Measurements from ENCODE around the gene FHOD1. TPM values are rescaled to one million over a fixed set of nuclear protein-coding genes. Genes with fewer than 3 reads are reported as not detected.

FHOD1 gene
- total and polyA plus RNA-seq, 2 of the 13 experiments (the other 11 are each of a cell fraction or from before 2014, with no cell fraction given), result 20.0 to 20.8 TPM

DNA sequence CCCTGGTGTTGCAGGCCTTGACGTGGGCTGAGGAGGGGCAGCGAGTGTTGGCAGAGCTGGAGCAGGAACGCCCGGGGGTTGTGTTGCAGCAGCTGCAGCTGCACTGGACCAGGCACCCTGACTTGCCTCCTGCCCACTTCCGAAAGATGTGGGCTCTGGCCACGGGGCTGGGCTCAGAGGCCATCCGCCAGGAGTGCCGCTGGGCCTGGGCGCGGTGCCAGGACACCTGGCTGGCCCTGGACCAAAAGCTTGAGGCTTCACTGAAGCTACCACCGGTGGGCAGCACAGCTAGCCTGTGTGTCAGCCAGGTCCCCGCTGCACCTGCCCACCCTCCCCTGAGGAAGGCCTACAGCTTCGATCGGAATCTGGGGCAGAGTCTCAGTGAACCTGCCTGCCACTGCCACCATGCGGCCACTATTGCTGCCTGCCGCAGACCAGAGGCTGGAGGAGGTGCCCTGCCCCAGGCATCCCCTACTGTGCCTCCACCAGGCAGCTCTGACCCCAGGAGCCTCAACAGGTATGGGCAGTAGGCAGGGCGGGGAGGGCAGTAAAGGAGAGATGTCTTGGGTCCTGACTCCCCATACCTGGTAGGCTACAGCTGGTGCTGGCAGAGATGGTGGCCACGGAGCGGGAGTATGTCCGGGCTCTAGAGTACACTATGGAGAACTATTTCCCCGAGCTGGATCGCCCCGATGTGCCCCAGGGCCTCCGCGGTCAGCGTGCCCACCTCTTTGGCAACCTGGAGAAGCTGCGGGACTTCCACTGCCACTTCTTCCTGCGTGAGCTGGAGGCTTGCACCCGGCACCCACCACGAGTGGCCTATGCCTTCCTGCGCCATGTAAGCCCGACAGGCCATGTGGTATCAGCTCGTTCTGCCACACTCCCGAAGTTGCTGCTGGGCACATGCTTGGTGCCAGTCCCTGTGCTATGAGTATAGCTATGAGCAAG is 37.7 kb upstream of the FHOD1 start (continued):
- no peak for TF ChIP-seq ZNF567 (CRISPR knock-in tag; IDR thresholded peaks at IDR 0.05; ENCODE audit: borderline replicate concordance)
- TF ChIP-seq ZNF766 (CRISPR knock-in tag; IDR thresholded peaks at IDR 0.05; ENCODE audit: borderline replicate concordance), result no peak
- TF ChIP-seq, protein P1, sequence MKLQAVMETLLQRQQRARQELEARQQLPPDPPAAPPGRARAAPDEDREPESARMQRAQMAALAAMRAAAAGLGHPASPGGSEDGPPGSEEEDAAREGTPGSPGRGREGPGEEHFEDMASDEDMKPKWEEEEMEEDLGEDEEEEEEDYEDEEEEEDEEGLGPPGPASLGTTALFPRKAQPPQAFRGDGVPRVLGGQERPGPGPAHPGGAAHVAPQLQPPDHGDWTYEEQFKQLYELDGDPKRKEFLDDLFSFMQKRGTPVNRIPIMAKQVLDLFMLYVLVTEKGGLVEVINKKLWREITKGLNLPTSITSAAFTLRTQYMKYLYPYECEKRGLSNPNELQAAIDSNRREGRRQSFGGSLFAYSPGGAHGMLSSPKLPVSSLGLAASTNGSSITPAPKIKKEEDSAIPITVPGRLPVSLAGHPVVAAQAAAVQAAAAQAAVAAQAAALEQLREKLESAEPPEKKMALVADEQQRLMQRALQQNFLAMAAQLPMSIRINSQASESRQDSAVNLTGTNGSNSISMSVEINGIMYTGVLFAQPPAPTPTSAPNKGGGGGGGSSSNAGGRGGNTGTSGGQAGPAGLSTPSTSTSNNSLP (IDR thresholded peaks at IDR 0.05; ENCODE audit: low read depth, low read length), result no peak
- no peak for TF ChIP-seq PAF1 (CRISPR knock-in tag; IDR thresholded peaks at IDR 0.05)
- TF ChIP-seq, protein P2, sequence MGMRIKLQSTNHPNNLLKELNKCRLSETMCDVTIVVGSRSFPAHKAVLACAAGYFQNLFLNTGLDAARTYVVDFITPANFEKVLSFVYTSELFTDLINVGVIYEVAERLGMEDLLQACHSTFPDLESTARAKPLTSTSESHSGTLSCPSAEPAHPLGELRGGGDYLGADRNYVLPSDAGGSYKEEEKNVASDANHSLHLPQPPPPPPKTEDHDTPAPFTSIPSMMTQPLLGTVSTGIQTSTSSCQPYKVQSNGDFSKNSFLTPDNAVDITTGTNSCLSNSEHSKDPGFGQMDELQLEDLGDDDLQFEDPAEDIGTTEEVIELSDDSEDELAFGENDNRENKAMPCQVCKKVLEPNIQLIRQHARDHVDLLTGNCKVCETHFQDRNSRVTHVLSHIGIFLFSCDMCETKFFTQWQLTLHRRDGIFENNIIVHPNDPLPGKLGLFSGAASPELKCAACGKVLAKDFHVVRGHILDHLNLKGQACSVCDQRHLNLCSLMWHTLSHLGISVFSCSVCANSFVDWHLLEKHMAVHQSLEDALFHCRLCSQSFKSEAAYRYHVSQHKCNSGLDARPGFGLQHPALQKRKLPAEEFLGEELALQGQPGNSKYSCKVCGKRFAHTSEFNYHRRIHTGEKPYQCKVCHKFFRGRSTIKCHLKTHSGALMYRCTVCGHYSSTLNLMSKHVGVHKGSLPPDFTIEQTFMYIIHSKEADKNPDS (CRISPR knock-in tag; IDR thresholded peaks at IDR 0.05), result no peak
- TF ChIP-seq ELF3 (CRISPR knock-in tag; IDR thresholded peaks at IDR 0.05), result no peak
- no peak for TF ChIP-seq YEATS2 (CRISPR knock-in tag; IDR thresholded peaks at IDR 0.05; ENCODE audit: borderline replicate concordance)
- no peak for TF ChIP-seq TGIF2 (CRISPR knock-in tag; IDR thresholded peaks at IDR 0.05)
- TF ChIP-seq, protein P3, sequence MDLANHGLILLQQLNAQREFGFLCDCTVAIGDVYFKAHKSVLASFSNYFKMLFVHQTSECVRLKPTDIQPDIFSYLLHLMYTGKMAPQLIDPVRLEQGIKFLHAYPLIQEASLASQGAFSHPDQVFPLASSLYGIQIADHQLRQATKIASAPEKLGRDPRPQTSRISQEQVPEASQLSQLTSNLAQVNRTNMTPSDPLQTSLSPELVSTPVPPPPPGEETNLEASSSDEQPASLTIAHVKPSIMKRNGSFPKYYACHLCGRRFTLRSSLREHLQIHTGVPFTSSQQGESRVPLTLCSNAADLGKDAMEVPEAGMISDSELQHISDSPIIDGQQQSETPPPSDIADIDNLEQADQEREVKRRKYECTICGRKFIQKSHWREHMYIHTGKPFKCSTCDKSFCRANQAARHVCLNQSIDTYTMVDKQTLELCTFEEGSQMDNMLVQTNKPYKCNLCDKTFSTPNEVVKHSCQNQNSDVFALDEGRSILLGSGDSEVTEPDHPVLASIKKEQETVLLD (CRISPR knock-in tag; IDR thresholded peaks at IDR 0.05; ENCODE audit: low read depth), result no peak
- no peak for TF ChIP-seq ZNF234 (CRISPR knock-in tag; conservative IDR thresholded peaks at IDR 0.05)
- no peak for TF ChIP-seq MTF1 (CRISPR knock-in tag; IDR thresholded peaks at IDR 0.05)
- TF ChIP-seq ZNF326 (CRISPR knock-in tag; IDR thresholded peaks at IDR 0.05; ENCODE audit: borderline replicate concordance), result no peak
- TF ChIP-seq ZNF160 (CRISPR knock-in tag; IDR thresholded peaks at IDR 0.05), result no peak
- no peak for TF ChIP-seq SRY (CRISPR knock-in tag; IDR thresholded peaks at IDR 0.05)
- TF ChIP-seq REPIN1 (CRISPR knock-in tag; IDR thresholded peaks at IDR 0.05; ENCODE audit: borderline replicate concordance, low read depth), result peak; percentile 82
- TF ChIP-seq, protein P4, sequence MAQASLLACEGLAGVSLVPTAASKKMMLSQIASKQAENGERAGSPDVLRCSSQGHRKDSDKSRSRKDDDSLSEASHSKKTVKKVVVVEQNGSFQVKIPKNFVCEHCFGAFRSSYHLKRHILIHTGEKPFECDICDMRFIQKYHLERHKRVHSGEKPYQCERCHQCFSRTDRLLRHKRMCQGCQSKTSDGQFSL (CRISPR knock-in tag; IDR thresholded peaks at IDR 0.05), result peak; percentile 44; the same call in 1 of the 2 replicates
- no peak for TF ChIP-seq ZNF589 (CRISPR knock-in tag; conservative IDR thresholded peaks at IDR 0.05)
- TF ChIP-seq EP300 (IDR thresholded peaks at IDR 0.05; ENCODE audit: low read depth in 2 of 2, low read length in 2 of 2), result no peak
- TF ChIP-seq EP300 (CRISPR knock-in tag; IDR thresholded peaks at IDR 0.05; ENCODE audit: borderline replicate concordance), result no peak
- TF ChIP-seq EHMT2 (IDR thresholded peaks at IDR 0.05; ENCODE audit: borderline replicate concordance, low read depth, low read length), result no peak
- no peak for TF ChIP-seq DNMT3B (CRISPR knock-in tag; conservative IDR thresholded peaks at IDR 0.05)
- 0 out of 2 replicates have a peak, but pooled peaks have one; percentile 10 for TF ChIP-seq MYC (CRISPR knock-in tag; IDR thresholded peaks at IDR 0.05; ENCODE audit: borderline replicate concordance)
